Activated CD8-positive, alpha-beta memory T cell treated with anti-CD3 and anti-CD28 coated beads, Interleukin-2, amount 10 ng/mL, durations not matched to agents 7 days and 5 days (primary cell): ENCODE results near the gene MYO3A. TPM values are rescaled to one million over a fixed set of nuclear protein-coding genes. Genes with fewer than 3 reads are reported as not detected.

Experiments used
- ATAC-seq: fragments of 150-1000 bp; cut with Tn5 transposase; one replicate; pipeline ENCODE4 v1.10.0; 2021; ENCODE audit warnings: moderate library complexity
- CTCF ChIA-PET: fragments of 350-600 bp; sonication (Branson Sonifier 250); formaldehyde crosslinking; loops from one replicate; lab custom pipeline; 2021; ENCODE audit warnings: antibody characterized with exemption; lab: Charles Lee
- DNase-seq: peaks from one replicate; pipeline ENCODE4 v3.0.0-alpha.2; 2020
- H3K27ac Mint-ChIP-seq: one replicate; pipeline ENCODE4 v1.8.0; 2021; ENCODE audit warnings: mild to moderate bottlenecking, mixed read lengths
- H3K27me3 Mint-ChIP-seq: one replicate; pipeline ENCODE4 v1.8.0; 2021; ENCODE audit warnings: mixed read lengths
- H3K36me3 Mint-ChIP-seq: one replicate; pipeline ENCODE4 v1.8.0; 2021; ENCODE audit warnings: mild to moderate bottlenecking, mixed read lengths
- H3K4me1 Mint-ChIP-seq: one replicate; pipeline ENCODE4 v1.8.0; 2021; ENCODE audit warnings: mixed read lengths
- H3K4me3 Mint-ChIP-seq: one replicate; pipeline ENCODE4 v1.8.0; 2021; ENCODE audit warnings: mild to moderate bottlenecking, moderate library complexity, mixed read lengths
- H3K9me3 Mint-ChIP-seq: one replicate; pipeline ENCODE4 v1.8.0; 2022; ENCODE audit warnings: low read depth, mixed read lengths
- total RNA-seq, 2 experiments: library from RNA; stranded (reverse); gene quantifications; one replicate each; pipeline ENCODE4 v1.2.3, GENCODE V29; 2021

MYO3A gene, protein sequence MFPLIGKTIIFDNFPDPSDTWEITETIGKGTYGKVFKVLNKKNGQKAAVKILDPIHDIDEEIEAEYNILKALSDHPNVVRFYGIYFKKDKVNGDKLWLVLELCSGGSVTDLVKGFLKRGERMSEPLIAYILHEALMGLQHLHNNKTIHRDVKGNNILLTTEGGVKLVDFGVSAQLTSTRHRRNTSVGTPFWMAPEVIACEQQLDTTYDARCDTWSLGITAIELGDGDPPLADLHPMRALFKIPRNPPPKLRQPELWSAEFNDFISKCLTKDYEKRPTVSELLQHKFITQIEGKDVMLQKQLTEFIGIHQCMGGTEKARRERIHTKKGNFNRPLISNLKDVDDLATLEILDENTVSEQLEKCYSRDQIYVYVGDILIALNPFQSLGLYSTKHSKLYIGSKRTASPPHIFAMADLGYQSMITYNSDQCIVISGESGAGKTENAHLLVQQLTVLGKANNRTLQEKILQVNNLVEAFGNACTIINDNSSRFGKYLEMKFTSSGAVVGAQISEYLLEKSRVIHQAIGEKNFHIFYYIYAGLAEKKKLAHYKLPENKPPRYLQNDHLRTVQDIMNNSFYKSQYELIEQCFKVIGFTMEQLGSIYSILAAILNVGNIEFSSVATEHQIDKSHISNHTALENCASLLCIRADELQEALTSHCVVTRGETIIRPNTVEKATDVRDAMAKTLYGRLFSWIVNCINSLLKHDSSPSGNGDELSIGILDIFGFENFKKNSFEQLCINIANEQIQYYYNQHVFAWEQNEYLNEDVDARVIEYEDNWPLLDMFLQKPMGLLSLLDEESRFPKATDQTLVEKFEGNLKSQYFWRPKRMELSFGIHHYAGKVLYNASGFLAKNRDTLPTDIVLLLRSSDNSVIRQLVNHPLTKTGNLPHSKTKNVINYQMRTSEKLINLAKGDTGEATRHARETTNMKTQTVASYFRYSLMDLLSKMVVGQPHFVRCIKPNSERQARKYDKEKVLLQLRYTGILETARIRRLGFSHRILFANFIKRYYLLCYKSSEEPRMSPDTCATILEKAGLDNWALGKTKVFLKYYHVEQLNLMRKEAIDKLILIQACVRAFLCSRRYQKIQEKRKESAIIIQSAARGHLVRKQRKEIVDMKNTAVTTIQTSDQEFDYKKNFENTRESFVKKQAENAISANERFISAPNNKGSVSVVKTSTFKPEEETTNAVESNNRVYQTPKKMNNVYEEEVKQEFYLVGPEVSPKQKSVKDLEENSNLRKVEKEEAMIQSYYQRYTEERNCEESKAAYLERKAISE (N-terminal part only)
- under 1 TPM in 1 of 2 experiments, not detected in 1; 0.73 TPM for total RNA-seq

DNA sequence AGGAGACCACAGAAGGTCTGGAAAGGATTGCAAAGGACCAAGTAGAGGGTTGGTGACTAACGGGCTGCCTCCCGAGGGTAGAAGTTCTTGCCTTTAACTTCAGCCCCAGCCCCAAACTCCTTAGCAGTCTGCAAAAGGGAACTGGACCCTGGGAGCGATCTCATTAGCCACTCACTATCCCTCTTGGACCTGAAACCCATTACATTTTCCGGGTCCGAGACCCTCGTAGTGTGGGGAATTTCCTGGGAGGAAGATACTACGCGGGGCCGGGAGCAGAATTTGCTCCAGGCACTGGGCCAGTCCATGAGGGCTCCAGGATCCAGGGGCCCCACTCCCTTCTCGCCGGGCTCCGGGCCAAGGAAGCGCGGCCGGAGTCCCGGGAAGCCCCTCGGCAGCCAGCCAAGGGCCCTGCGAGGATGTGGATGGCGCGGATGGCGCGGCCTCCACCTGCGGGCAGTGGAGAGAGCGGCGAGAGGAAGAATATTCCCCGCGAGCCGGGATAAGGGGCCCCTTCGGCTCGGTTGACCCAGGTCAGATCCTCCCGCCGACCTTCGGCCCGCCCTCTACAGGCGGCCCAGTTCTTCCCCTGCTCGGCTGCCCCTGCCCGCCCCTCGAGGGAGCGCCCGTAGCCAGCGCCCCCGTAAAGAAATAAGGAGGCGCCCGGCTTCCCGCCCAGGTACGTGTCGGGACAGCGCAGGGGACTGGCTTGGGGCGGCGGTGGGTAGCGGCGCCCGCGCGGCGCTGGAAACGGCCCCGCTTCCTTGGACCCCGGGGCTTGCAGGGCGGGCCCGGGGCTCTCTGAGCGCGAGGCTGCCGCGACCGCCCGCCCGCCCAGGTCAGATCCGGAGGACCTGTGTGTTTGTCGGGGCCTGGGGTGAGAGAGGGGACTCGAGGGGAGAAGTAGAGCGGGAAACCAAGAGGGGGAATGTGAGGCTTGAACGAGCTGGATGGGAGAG, at the start of gene MYO3A:
Gene MYO3A, plus strand, starts transcription at position 577 of the 956 bp plus-strand sequence. CDS start 17,882 bp downstream, outside the sequence.
- peaks cover 26% of the 10 kb centered on the region for H3K27me3 Mint-ChIP-seq
- H3K4me1 Mint-ChIP-seq, result peaks cover 3% of the 10 kb centered on the region
- no peak within 1 kb of the TSS for H3K4me3 Mint-ChIP-seq
- DNase-seq, result no peak
- no peak for ATAC-seq
- CTCF ChIA-PET, result no interaction called here
- H3K9me3 Mint-ChIP-seq, result no peaks in the 10 kb centered on the region
- H3K36me3 Mint-ChIP-seq, result peaks cover 3% of the 10 kb centered on the region
- no peak within 1 kb of the TSS for H3K27ac Mint-ChIP-seq

- DNase-seq, result no peak
- Mint-ChIP-seq H3K4me1 (no peaks in the 10 kb centered on the region), H3K36me3 (no peaks in the 10 kb centered on the region), H3K27me3 (no peaks in the 10 kb centered on the region), H3K9me3 (no peaks in the 10 kb centered on the region), H3K27ac (no peak overlapping the region), H3K4me3 (no peak overlapping the region)
- ATAC-seq, result no peak
- CTCF ChIA-PET, result interaction anchor here (2.0 kb wide), 1 partner anchor 13 kb away, joined by 9 read pairs; no protein-coding TSS in a partner anchor
Observed at GRCh38 chr10:25888627-25889026, 45.4 kb upstream of the MYO3A start.

DNA sequence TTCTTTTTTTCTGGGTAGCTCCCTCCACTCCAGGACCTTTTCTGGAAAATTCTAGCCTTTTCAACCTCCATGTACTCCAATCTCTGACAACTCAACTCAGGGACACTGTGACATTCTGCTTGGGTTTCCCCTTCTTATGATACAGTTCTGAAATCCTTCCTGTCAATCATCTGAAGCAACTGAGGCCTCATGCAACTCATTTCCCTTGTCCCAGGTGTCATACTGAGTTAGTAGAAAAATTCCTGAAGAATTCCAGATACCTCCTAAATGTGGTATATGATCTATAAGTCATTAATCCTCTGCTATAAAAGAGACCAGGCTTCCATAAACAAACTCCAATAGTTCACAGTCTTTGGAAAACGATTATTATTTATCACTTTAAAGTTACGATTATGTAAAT, 43.0 kb upstream of the MYO3A start:
- CTCF ChIA-PET, result no interaction called here

GRCh38 chr10:25895856-25896255, 38.2 kb upstream of the MYO3A start:
- Mint-ChIP-seq H3K4me3 (no peak overlapping the region), H3K27me3 (no peaks in the 10 kb centered on the region), H3K4me1 (no peaks in the 10 kb centered on the region), H3K9me3 (no peaks in the 10 kb centered on the region), H3K27ac (no peak overlapping the region), H3K36me3 (no peaks in the 10 kb centered on the region)
- CTCF ChIA-PET, result no interaction called here
- ATAC-seq (no peak), DNase-seq (no peak)

More for the DNA sequence above, 43.0 kb upstream of the MYO3A start:
- no peak for ATAC-seq
- Mint-ChIP-seq H3K36me3 (no peaks in the 10 kb centered on the region), H3K4me1 (no peaks in the 10 kb centered on the region), H3K27me3 (no peaks in the 10 kb centered on the region), H3K27ac (no peak overlapping the region), H3K4me3 (no peak overlapping the region), H3K9me3 (no peaks in the 10 kb centered on the region)
- no peak for DNase-seq

DNA sequence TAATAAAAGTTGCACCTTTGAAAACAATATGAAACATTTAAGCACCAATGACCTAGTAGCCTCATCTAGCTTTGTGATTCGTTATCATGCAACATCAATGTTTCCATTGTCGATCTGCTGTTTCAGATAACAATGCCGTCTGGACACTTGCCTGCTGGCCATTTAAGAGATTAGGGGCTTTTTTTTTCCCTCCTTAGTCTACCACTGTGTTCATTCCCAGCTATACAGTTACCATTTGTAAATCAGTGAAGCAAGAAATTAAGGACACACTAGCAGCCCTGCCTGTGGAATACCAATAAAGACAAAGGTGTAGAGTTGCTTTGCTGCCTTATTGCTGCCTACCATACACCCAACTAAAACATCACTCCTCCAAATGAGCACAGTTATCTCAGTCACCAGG, 37.6 kb upstream of the MYO3A start:
- CTCF ChIA-PET, result no interaction called here
- no peaks in the 10 kb centered on the region for H3K36me3 Mint-ChIP-seq
- DNase-seq, result no peak
- H3K9me3 Mint-ChIP-seq, result no peaks in the 10 kb centered on the region
- H3K27me3 Mint-ChIP-seq, result no peaks in the 10 kb centered on the region
- H3K4me3 Mint-ChIP-seq, result no peak overlapping the region
- no peak overlapping the region for H3K27ac Mint-ChIP-seq
- H3K4me1 Mint-ChIP-seq, result no peaks in the 10 kb centered on the region
- ATAC-seq, result no peak

DNA sequence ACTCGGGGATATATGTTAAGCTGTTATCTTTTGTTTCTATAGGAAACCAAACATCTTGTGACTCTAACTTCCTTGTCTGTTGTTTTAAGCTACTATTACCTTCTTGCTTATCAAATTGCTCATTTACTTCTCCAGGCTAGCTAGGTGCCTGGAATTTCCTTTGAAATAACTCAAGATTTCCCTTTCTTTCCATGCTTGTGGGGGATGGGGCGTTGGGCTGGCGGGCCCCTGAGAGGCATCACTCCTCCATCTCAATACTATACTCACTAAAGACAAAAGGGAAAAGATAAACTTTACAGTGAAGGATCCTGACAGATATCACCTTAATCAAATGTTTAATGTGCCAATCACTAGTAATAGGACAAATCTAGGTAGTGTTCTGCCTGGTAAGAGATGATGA, 34.7 kb upstream of the MYO3A start:
- no peaks in the 10 kb centered on the region for H3K27me3 Mint-ChIP-seq
- H3K36me3 Mint-ChIP-seq, result no peaks in the 10 kb centered on the region
- H3K4me1 Mint-ChIP-seq, result no peaks in the 10 kb centered on the region
- CTCF ChIA-PET, result no interaction called here
- no peak overlapping the region for H3K27ac Mint-ChIP-seq
- ATAC-seq, result no peak
- H3K4me3 Mint-ChIP-seq, result no peak overlapping the region
- H3K9me3 Mint-ChIP-seq, result no peaks in the 10 kb centered on the region
- DNase-seq, result no peak

DNA sequence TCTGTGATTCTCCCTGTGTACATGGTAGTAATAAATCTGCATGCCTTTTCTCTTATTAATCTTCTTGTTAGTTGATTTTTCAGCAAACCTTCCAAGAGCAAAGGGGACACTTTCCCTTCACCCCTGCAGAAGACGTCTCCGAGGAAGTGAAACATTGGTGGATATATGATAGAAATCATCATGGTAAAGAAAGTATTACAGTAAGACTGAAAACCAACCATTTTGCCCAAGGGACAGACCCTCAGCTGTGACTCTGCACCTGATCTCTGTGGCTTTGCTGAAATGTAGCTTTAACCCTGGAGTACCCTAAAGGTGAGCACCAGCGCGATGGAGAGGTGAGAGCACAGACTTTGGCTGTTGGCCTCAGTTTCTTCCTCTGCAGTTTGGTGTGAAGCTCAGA, 32.8 kb upstream of the MYO3A start:
- Mint-ChIP-seq H3K4me1 (no peaks in the 10 kb centered on the region), H3K27me3 (no peaks in the 10 kb centered on the region)
- CTCF ChIA-PET, result no interaction called here

GRCh38 chr10:25902002-25902401, 32.0 kb upstream of the MYO3A start:
- DNase-seq (no peak), ATAC-seq (no peak)
- H3K9me3 Mint-ChIP-seq, result no peaks in the 10 kb centered on the region
- no peak overlapping the region for H3K4me3 Mint-ChIP-seq
- no peak overlapping the region for H3K27ac Mint-ChIP-seq
- H3K4me1 Mint-ChIP-seq, result no peaks in the 10 kb centered on the region
- no peaks in the 10 kb centered on the region for H3K27me3 Mint-ChIP-seq
- CTCF ChIA-PET, result no interaction called here
- H3K36me3 Mint-ChIP-seq, result no peaks in the 10 kb centered on the region

More for the DNA sequence above, 32.8 kb upstream of the MYO3A start:
- Mint-ChIP-seq H3K36me3 (no peaks in the 10 kb centered on the region), H3K4me3 (no peak overlapping the region), H3K9me3 (no peaks in the 10 kb centered on the region), H3K27ac (no peak overlapping the region)
- DNase-seq (no peak), ATAC-seq (no peak)

DNA sequence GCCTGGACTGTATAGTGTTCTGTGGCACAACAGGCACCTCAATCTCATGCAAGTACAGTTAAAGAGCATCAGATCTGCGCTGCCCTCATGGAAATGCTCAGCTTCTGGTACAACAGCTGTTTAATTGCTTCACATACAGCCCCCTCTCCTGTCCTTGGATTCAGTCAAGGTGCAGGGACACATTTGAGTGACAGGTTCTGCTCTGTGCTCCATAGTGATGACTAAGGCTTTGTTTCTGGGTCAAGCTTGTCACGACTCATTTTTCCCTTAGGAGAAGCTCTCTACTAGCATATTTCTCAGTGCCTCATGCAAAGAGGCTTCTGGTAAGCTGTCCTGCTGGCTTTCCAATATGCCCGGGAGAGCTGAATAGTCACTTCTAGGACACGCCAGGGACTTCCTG, 26.8 kb upstream of the MYO3A start:
- Mint-ChIP-seq H3K9me3 (no peaks in the 10 kb centered on the region), H3K27ac (no peak overlapping the region), H3K36me3 (no peaks in the 10 kb centered on the region), H3K4me3 (no peak overlapping the region), H3K27me3 (no peaks in the 10 kb centered on the region), H3K4me1 (no peaks in the 10 kb centered on the region)
- CTCF ChIA-PET, result no interaction called here
- no peak for ATAC-seq
- DNase-seq, result no peak

GRCh38 chr10:25912866-25913265, 21.2 kb upstream of the MYO3A start:
- Mint-ChIP-seq H3K9me3 (no peaks in the 10 kb centered on the region), H3K27ac (no peak overlapping the region), H3K36me3 (no peaks in the 10 kb centered on the region), H3K27me3 (no peaks in the 10 kb centered on the region), H3K4me1 (no peaks in the 10 kb centered on the region), H3K4me3 (no peak overlapping the region)
- DNase-seq (no peak), ATAC-seq (no peak)
- CTCF ChIA-PET, result no interaction called here

GRCh38 chr10:25914776-25915175, 19.3 kb upstream of the MYO3A start:
- no peak for ATAC-seq
- H3K4me3 Mint-ChIP-seq, result no peak overlapping the region
- H3K27me3 Mint-ChIP-seq, result no peaks in the 10 kb centered on the region
- no peak for DNase-seq
- no peak overlapping the region for H3K27ac Mint-ChIP-seq
- CTCF ChIA-PET, result no interaction called here
- no peaks in the 10 kb centered on the region for H3K4me1 Mint-ChIP-seq
- H3K36me3 Mint-ChIP-seq, result no peaks in the 10 kb centered on the region
- no peaks in the 10 kb centered on the region for H3K9me3 Mint-ChIP-seq

GRCh38 chr10:25934621-25935139, 651 bp downstream of the MYO3A start:
- H3K27me3 Mint-ChIP-seq, result peaks cover 26% of the 10 kb centered on the region
- DNase-seq (no peak), ATAC-seq (no peak)
- H3K4me3 Mint-ChIP-seq, result no peak overlapping the region
- H3K4me1 Mint-ChIP-seq, result peaks cover 3% of the 10 kb centered on the region
- CTCF ChIA-PET, result no interaction called here
- H3K9me3 Mint-ChIP-seq, result no peaks in the 10 kb centered on the region
- H3K27ac Mint-ChIP-seq, result no peak overlapping the region
- peaks cover 3% of the 10 kb centered on the region for H3K36me3 Mint-ChIP-seq
